Endothelial cell of umbilical vein (primary cell): Measurements from ENCODE around the gene NHS. TPM values are rescaled to one million over a fixed set of nuclear protein-coding genes. Genes with fewer than 3 reads are reported as not detected.
A peak's percentile ranks its signal among the peaks of the same experiment; 100 is the strongest.

Source experiments
- BruUV-seq: library from RNA; stranded (reverse); fragments of 400-500 nt; replicated peaks from 2 replicates; lab custom pipeline; 2021; lab: Mats Ljungman, UMichigan
- CTCF ChIA-PET: fragments of 300-600, 350-600 bp; sonication (Branson Sonifier 250); formaldehyde crosslinking; loops from one replicate; lab custom pipeline; 2021; ENCODE audit warnings: antibody characterized with exemption, inconsistent platforms; lab: Charles Lee
- POLR2A ChIA-PET: fragments of 300-600, 350-600 bp; sonication (Branson Sonifier 250); formaldehyde crosslinking; loops from one replicate; lab custom pipeline; 2021; ENCODE audit warnings: antibody characterized with exemption, inconsistent platforms; lab: Charles Lee
- DNase-seq: peaks from one replicate; pipeline ENCODE4 v3.0.0-alpha.2; 2011; ENCODE audit warnings: low read depth, low spot score
- FAIRE-seq: peaks from 2 replicates; lab custom pipeline; 2011; peaks lifted over from hg19 to GRCh38; lab: Jason Lieb, UNC
- H2AFZ ChIP-seq: 2 replicates; pipeline ENCODE4 v1.6.0; 2012; ENCODE audit warnings: low read depth, low read length, control low read depth, inconsistent platforms
- H3K27ac ChIP-seq: 2 replicates; pipeline ENCODE4 v1.5.1; 2011; ENCODE audit warnings: low read depth, mild to moderate bottlenecking, control low read depth, low read length, moderate library complexity; ENCODE audit not compliant: insufficient read depth
- H3K27me3 ChIP-seq, 2 experiments: 2 replicates each; pipeline versions ENCODE4 v1.6.0 to v1.6.1; 2011; ENCODE audit warnings: low read length in 2 of 2, mixed read lengths in 1 of 2; ENCODE audit not compliant: control insufficient read depth in 2 of 2, insufficient read depth in 2 of 2
- H3K36me3 ChIP-seq, 2 experiments: 2 replicates in 1 of 2; 3 replicates in 1 of 2; pipeline ENCODE4 v1.5.1; 2011; ENCODE audit warnings: low read length in 2 of 2, mild to moderate bottlenecking in 1 of 2, moderate library complexity in 1 of 2; ENCODE audit not compliant: control insufficient read depth in 2 of 2, insufficient read depth in 2 of 2; ENCODE audit errors: extremely low read depth in 1 of 2
- H3K4me1 ChIP-seq: 3 replicates; pipeline ENCODE4 v1.5.1; 2011; ENCODE audit warnings: mild to moderate bottlenecking, low read length; ENCODE audit not compliant: control insufficient read depth, insufficient read depth; ENCODE audit errors: extremely low read depth
- H3K4me2 ChIP-seq: 2 replicates; pipeline ENCODE4 v1.6.1; 2011; ENCODE audit warnings: low read length, control low read depth, mixed read lengths; ENCODE audit not compliant: insufficient read depth
- H3K4me3 ChIP-seq, 3 experiments: fragments of 200-600 bp in 1 of 3; sonication (generic), shearing (Covaris generic) in 1 of 3; replicated peaks in 1 of 3; 2 replicates each; pipeline ENCODE4 v1.5.1; 2011 to 2016; ENCODE audit warnings: control low read depth in 3 of 3, low read length in 3 of 3, mild to moderate bottlenecking in 2 of 3, inconsistent platforms in 1 of 3, low read depth in 1 of 3, moderate library complexity in 1 of 3; ENCODE audit not compliant: insufficient read depth in 1 of 3
- H3K79me2 ChIP-seq: 2 replicates; pipeline ENCODE4 v1.6.0; 2012; ENCODE audit warnings: low read length, inconsistent platforms; ENCODE audit not compliant: control insufficient read depth, insufficient read depth
- H3K9ac ChIP-seq: replicated peaks from 2 replicates; pipeline ENCODE3; 2011; ENCODE audit warnings: low read length, control low read depth; ENCODE audit not compliant: insufficient read depth; ENCODE audit errors: extremely low read depth
- H3K9me1 ChIP-seq: replicated peaks from 3 replicates; pipeline ENCODE4 v1.6.0; 2011; ENCODE audit warnings: mild to moderate bottlenecking, low read length; ENCODE audit not compliant: control insufficient read depth, insufficient read depth; ENCODE audit errors: extremely low read depth
- H3K9me3 ChIP-seq: replicated peaks from 2 replicates; pipeline ENCODE4 v1.5.1; 2012; ENCODE audit warnings: low read length, inconsistent platforms; ENCODE audit not compliant: control insufficient read depth, insufficient read depth
- H4K20me1 ChIP-seq: replicated peaks from 2 replicates; pipeline ENCODE3; 2011; ENCODE audit warnings: mild to moderate bottlenecking, low read length; ENCODE audit not compliant: control insufficient read depth, insufficient read depth; ENCODE audit errors: extremely low read depth
- CTCF ChIP-seq, 2 donors: IDR thresholded peaks; 1 replicate in 1 of 2; 2 replicates in 1 of 2; pipeline ENCODE4 v1.5.1; 2011; ENCODE audit warnings: low read length in 2 of 2, mild to moderate bottlenecking in 2 of 2, moderate library complexity in 2 of 2, control low read depth in 1 of 2, inconsistent platforms in 1 of 2, low read depth in 1 of 2; ENCODE audit not compliant: insufficient read depth in 1 of 2; ENCODE audit errors: extremely low read depth in 1 of 2
- EZH2 ChIP-seq: IDR thresholded peaks from 2 replicates; pipeline ENCODE4 v1.6.1; 2012; ENCODE audit warnings: borderline replicate concordance, low read depth, mild to moderate bottlenecking, moderate library complexity, low read length, inconsistent platforms; ENCODE audit not compliant: severe bottlenecking
- FOS ChIP-seq: IDR thresholded peaks from 2 replicates; pipeline ENCODE4 v1.6.1; 2011; ENCODE audit warnings: mild to moderate bottlenecking, low read length, moderate library complexity, borderline replicate concordance; ENCODE audit not compliant: insufficient read depth
- GATA2 ChIP-seq: IDR thresholded peaks from 2 replicates; pipeline ENCODE4 v1.7.0; 2011; ENCODE audit warnings: low read depth, mild to moderate bottlenecking, moderate library complexity, mixed read lengths, low read length; ENCODE audit not compliant: insufficient read length, insufficient read depth
- JUN ChIP-seq: IDR thresholded peaks from 2 replicates; pipeline ENCODE4 v1.6.1; 2011; ENCODE audit warnings: borderline replicate concordance, low read depth; ENCODE audit not compliant: insufficient read length, insufficient read depth
- MAX ChIP-seq: IDR thresholded peaks from 2 replicates; pipeline ENCODE4 v1.6.1; 2011; ENCODE audit not compliant: insufficient read depth, insufficient read length
- MYC ChIP-seq: IDR thresholded peaks from one replicate; pipeline ENCODE4 v1.6.1; 2011; ENCODE audit warnings: mild to moderate bottlenecking, low read depth, low read length
- POLR2A ChIP-seq: IDR thresholded peaks from 2 replicates; pipeline ENCODE4 v1.6.1; 2012; ENCODE audit warnings: low read depth, mild to moderate bottlenecking, control low read depth, low read length
- POLR2AphosphoS5 ChIP-seq: IDR thresholded peaks from 2 replicates; pipeline ENCODE4 v1.6.1; 2012; ENCODE audit warnings: low read depth, mild to moderate bottlenecking, control low read depth, low read length, moderate library complexity; ENCODE audit not compliant: insufficient read depth
- dilution Hi-C: fragments of 300-500 bp; cut with MboI; formaldehyde crosslinking; loops from one replicate; pipeline ENCODE4 v1.15.0; 2019; ENCODE audit warnings: low sequenced_read_pairs; ENCODE audit not compliant: extremely low pct_ligation_motif_present
- intact Hi-C: fragments of 100-400 bp; cut with micrococcal nuclease; formaldehyde crosslinking; loops from one replicate; pipeline ENCODE4 v1.10.0; 2022
- polyA plus RNA-seq, 4 experiments: library from polyadenylated mRNA; depleted of rRNA in 3 of 4; stranded (reverse) in 3 of 4; unstranded in 1 of 4; fragments of >200 nt; gene quantifications; 2 replicates each; pipeline versions ENCODE4 v1.2.1 to v1.2.3, GENCODE V29; 2011 to 2012; ENCODE audit warnings: missing spikeins in 1 of 4
- total RNA-seq: library from RNA; stranded (reverse); gene quantifications from 2 replicates; pipeline ENCODE4 v1.2.3, GENCODE V29; 2021

The NHS gene
- total and polyA plus RNA-seq, 2 donors (not counting 3 experiments of a cell fraction or from before 2014, with no cell fraction given): 0.07 to 0.46 TPM

- Histone ChIP-seq H3K9ac (no peak overlapping the region), H4K20me1 (no peaks in the 10 kb centered on the region), H3K36me3 (no peaks in the 10 kb centered on the region), H3K27ac (no peak overlapping the region), H2AFZ (no peak overlapping the region), H3K4me3 (peak overlapping the region in 1 of 3 experiments; percentile 30), H3K27me3 (peaks cover 13 to 27% of the 10 kb centered on the region in 2 experiments), H3K9me1 (no peaks in the 10 kb centered on the region), H3K4me1 (no peaks in the 10 kb centered on the region), H3K79me2 (no peaks in the 10 kb centered on the region), H3K4me2 (peak overlapping the region; percentile 50), H3K9me3 (no peaks in the 10 kb centered on the region)
- DNase-seq (no peak), FAIRE-seq (peak; percentile 12)
- no TSS peak for BruUV-seq
- no peak for TF ChIP-seq FOS
- no peak for TF ChIP-seq MAX
- no peak for TF ChIP-seq EZH2
- TF ChIP-seq CTCF (IDR thresholded peaks at IDR 0.05; ENCODE audit: extremely low read depth in 1 of 2, insufficient read depth in 1 of 2, low read depth in 1 of 2, low read length in 2 of 2): no peak
- TF ChIP-seq POLR2A: no peak
- no peak for TF ChIP-seq JUN
- TF ChIP-seq GATA2: no peak
- no peak for TF ChIP-seq MYC
- no peak for TF ChIP-seq POLR2AphosphoS5
- ChIA-PET POLR2A (no interaction called here), CTCF (no interaction called here)
- dilution Hi-C loops: no loop called here
- intact Hi-C loops: loop anchor here (1.0 to 5.0 kb wide), 2 partner anchors 147 to 216 kb away; no protein-coding TSS in a partner anchor
Measured at GRCh38 chrX:17375367-17375636, 302 bp downstream of the NHS start.
